C4-2B (cell line): Measurements from ENCODE around the gene VEPH1.

Experiments
- H3K27ac ChIP-seq: fragments of 450-650 bp; 2 replicates; pipeline ENCODE4 v1.5.1; 2017
- CTCF ChIP-seq: fragments of 450-650 bp; conservative IDR thresholded peaks from 2 replicates; pipeline ENCODE4 v1.5.1; 2017; ENCODE audit warnings: mild to moderate bottlenecking
- ZFX ChIP-seq: fragments of 450-650 bp; IDR thresholded peaks from 2 replicates; pipeline ENCODE4 v1.6.1; 2017

The VEPH1 gene

GRCh38 chr3:157276801-157277200 lies 226.4 kb downstream of the VEPH1 start:
- no peak for TF ChIP-seq ZFX
- no peak overlapping the region for H3K27ac ChIP-seq

GRCh38 chr3:157275832-157276231 lies 227.4 kb downstream of the VEPH1 start:
- no peak overlapping the region for H3K27ac ChIP-seq
- TF ChIP-seq ZFX, result no peak
- TF ChIP-seq CTCF, result no peak

GRCh38 chr3:157274644-157275137 lies 228.5 kb downstream of the VEPH1 start:
- H3K27ac ChIP-seq, result peak overlapping the region; percentile 67
- TF ChIP-seq CTCF (no peak), ZFX (no peak)

GRCh38 chr3:157271283-157271882 lies 231.8 kb downstream of the VEPH1 start:
- TF ChIP-seq ZFX (no peak), CTCF (no peak)
- H3K27ac ChIP-seq, result no peak overlapping the region

GRCh38 chr3:157268026-157268425 lies 235.2 kb downstream of the VEPH1 start:
- no peak for TF ChIP-seq CTCF
- TF ChIP-seq ZFX, result no peak

DNA sequence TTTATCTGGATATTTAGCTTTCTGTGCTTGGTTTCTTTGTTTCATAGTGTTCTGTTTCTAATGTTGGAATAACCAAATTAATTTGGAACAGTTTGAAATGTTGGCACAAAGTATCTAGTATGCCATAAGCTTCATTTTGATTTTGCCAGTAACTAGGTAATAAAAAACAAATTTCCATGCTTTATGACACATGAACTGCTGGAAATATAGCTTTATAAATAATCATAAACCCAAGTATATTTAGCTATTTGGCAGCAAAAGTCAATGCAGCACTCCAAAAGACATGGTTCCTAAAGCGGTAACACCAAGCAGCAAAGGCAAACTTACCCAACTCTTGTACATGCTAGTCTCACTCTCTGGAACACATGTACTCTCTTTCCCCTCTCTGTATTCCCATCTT lies 237.3 kb downstream of the VEPH1 start:
- TF ChIP-seq CTCF, result no peak
- TF ChIP-seq ZFX, result no peak
- H3K27ac ChIP-seq, result no peak overlapping the region

More at GRCh38 chr3:157268026-157268425, 235.2 kb downstream of the VEPH1 start:
- no peak overlapping the region for H3K27ac ChIP-seq

GRCh38 chr3:157263027-157263426 lies 240.2 kb downstream of the VEPH1 start:
- H3K27ac ChIP-seq, result no peak overlapping the region
- no peak for TF ChIP-seq ZFX

- TF ChIP-seq CTCF, result no peak
- TF ChIP-seq ZFX, result no peak
- H3K27ac ChIP-seq, result no peak overlapping the region
These were observed 242.2 kb downstream of the VEPH1 start for GRCh38 chr3:157261000-157261399.
